ENCODE data around the gene ARMC6. TPM values are rescaled to one million over a fixed set of nuclear protein-coding genes. Genes with fewer than 3 reads are reported as not detected.

Gene ARMC6
- total RNA-seq, 2 donors from 2014 or later = 11.6 to 12.3 TPM

GRCh38 chr19:19051478-19052213, 18.2 kb downstream of the ARMC6 start:
- Mint-ChIP-seq H3K4me3 (no peak overlapping the region), H3K36me3 (ENCODE audit: low read depth) (no peaks in the 10 kb centered on the region), H3K27me3 (no peaks in the 10 kb centered on the region), H3K4me1 (no peaks in the 10 kb centered on the region), H3K27ac (no peak overlapping the region)
- DNase-seq (no peak), ATAC-seq (no peak)
- no peaks in the 10 kb centered on the region for H3K9me3 ChIP-seq (ENCODE audit: control insufficient read depth, low read length, poor library complexity, severe bottlenecking)

DNA sequence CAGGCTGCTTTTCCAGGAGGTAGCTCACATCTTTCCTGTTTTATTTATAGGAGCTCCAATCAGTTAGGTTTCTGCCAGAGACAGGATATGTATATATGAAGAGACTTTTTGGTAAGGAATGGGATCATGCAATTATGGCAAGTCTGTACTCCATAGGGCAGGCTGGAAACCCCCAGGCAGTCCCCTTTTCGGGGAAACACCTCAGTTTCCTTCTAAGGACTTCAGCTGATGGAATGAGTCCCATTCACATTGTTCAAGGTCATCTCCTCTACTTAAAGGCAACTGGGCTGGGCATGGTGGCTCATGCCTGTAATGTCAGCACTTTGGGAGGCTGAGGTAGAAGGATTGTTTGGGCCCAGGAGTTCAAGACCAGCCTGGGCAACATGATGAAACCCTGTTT, 19.5 kb downstream of the ARMC6 start:
- Mint-ChIP-seq H3K36me3 (ENCODE audit: low read depth) (no peaks in the 10 kb centered on the region), H3K4me3 (no peak overlapping the region), H3K27me3 (no peaks in the 10 kb centered on the region), H3K4me1 (no peaks in the 10 kb centered on the region), H3K27ac (no peak overlapping the region)
- H3K9me3 ChIP-seq (ENCODE audit: control insufficient read depth, low read length, poor library complexity, severe bottlenecking) = no peaks in the 10 kb centered on the region
- ATAC-seq (no peak), DNase-seq (no peak)

- DNase-seq (peak; percentile 50 to 62 (median 55)), ATAC-seq (peak; percentile 71)
- Mint-ChIP-seq H3K27ac (no peak overlapping the region), H3K4me3 (no peak overlapping the region), H3K36me3 (ENCODE audit: low read depth) (no peaks in the 10 kb centered on the region), H3K4me1 (no peaks in the 10 kb centered on the region), H3K27me3 (no peaks in the 10 kb centered on the region)
- H3K9me3 ChIP-seq (ENCODE audit: control insufficient read depth, low read length, poor library complexity, severe bottlenecking) = no peaks in the 10 kb centered on the region
These were observed 20.3 kb downstream of the ARMC6 start for GRCh38 chr19:19053508-19054314.

DNA sequence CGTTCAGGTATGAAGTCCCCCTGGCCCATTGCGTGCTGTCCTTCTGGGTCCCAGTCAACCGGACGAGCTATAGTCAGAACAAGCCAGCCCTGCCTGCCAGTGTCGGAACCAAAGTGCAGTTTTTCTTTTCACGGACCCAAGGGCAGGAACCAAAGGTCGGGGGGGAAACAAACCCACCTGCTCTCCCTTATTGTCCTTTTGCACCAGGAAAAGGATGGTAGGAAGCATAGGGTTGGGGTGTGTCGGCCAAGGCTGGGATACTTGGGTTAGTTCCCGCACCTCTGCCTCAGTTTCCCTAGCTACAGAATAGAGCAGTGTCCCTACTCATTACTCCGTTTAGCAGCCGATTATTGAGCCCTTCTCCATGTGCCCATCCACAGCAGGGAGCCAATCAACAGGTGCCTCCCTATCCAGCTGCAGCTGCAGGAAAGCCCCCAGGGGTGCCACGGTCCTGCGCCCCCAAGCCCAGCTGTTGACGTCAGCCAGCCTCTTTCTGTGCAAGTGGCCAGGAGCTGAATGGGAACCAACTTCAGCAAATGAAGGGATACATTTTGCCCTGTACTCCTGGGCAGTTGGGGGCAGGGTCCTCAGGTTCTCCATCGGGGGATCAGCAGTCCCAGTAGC, 21.0 kb downstream of the ARMC6 start:
- Mint-ChIP-seq H3K4me3 (no peak overlapping the region), H3K36me3 (ENCODE audit: low read depth) (no peaks in the 10 kb centered on the region), H3K4me1 (no peaks in the 10 kb centered on the region), H3K27me3 (no peaks in the 10 kb centered on the region), H3K27ac (no peak overlapping the region)
- H3K9me3 ChIP-seq (ENCODE audit: control insufficient read depth, low read length, poor library complexity, severe bottlenecking) = no peaks in the 10 kb centered on the region
- ATAC-seq = no peak
- DNase-seq = no peak

DNA sequence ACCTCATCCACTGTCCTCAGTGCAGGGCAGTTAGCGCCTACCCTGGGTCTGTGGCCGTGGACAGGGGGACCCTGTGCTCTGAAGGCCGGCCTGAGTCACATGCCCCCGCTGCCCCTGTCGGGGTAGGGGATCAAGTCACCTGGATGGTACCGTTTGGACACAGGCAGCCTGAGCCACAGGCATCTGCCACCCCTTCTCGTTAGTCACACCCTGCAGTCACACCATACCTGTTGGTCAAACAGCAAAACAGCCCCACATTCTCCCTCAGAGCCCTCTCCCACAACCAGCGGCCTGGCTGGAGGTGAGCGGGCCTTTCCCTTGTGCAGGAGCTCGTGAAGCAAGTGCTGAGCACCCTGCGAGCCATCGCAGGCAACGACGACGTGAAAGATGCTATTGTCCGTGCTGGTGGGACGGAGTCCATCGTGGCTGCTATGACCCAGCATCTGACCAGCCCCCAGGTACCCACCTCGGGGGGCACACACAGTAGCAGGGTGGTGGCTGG, 21.6 kb downstream of the ARMC6 start:
- H3K36me3 Mint-ChIP-seq (ENCODE audit: low read depth) = no peaks in the 10 kb centered on the region

GRCh38 chr19:19055701-19056100, 22.3 kb downstream of the ARMC6 start:
- H3K4me1 Mint-ChIP-seq = peaks cover 3% of the 10 kb centered on the region
- H3K36me3 Mint-ChIP-seq (ENCODE audit: low read depth) = no peaks in the 10 kb centered on the region
- H3K27ac Mint-ChIP-seq = no peak overlapping the region
- no peak for DNase-seq
- H3K9me3 ChIP-seq (ENCODE audit: control insufficient read depth, low read length, poor library complexity, severe bottlenecking) = no peaks in the 10 kb centered on the region
- H3K27me3 Mint-ChIP-seq = no peaks in the 10 kb centered on the region
- no peak for ATAC-seq
- no peak overlapping the region for H3K4me3 Mint-ChIP-seq

More for the DNA sequence above, 21.6 kb downstream of the ARMC6 start:
- H3K27ac Mint-ChIP-seq = no peak overlapping the region
- no peaks in the 10 kb centered on the region for H3K27me3 Mint-ChIP-seq
- DNase-seq (no peak), ATAC-seq (no peak)
- no peaks in the 10 kb centered on the region for H3K9me3 ChIP-seq (ENCODE audit: control insufficient read depth, low read length, poor library complexity, severe bottlenecking)
- peaks cover 3% of the 10 kb centered on the region for H3K4me1 Mint-ChIP-seq
- H3K4me3 Mint-ChIP-seq = no peak overlapping the region

DNA sequence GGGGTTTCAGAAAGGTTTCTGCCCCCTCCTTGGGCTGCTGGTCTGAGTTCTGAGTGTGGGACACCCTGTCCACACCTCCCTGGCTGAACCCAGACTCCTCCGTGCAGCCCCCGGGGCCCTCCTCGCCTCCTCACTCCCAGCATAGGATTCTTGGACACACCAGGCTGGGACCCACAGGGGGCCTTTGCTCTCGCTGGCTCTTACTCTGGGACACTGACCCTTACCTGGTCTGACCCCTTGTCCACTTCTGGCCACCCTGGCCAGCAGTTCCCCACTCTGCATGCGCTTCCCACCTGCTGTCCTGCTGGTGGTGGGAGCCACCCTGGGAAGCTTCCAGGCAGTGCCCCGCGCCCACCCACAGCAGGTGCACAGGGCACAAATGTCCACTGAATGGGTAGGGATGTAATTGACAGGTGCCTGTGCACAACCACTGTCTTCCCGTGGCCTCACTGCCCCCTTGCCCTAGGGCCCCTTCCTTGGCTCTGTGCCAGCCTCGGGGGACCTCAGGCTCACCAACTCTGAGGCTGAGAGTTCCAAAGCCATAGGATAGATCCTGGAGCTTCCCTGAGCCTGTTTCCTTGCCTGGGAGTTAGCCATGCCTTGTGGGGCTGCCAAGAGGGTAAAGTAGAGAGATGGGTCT, 23.4 kb downstream of the ARMC6 start:
- H3K4me1 Mint-ChIP-seq = peaks cover 3% of the 10 kb centered on the region

DNA sequence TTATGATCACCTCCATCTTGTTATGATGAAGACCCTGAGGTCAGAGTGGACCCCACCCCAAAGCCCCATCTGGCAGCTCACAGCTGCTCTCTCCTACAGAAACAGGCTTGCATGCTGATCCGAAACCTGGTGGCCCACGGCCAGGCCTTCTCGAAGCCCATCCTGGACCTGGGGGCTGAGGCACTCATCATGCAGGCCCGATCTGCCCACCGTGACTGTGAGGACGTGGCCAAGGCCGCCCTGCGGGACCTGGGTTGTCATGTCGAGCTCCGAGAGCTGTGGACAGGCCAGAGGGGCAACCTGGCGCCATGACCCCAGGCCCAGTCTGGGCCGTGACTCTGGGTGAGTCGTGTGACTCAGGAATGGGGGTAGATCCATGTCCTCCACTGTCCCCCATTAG, 23.9 kb downstream of the ARMC6 start:
- Mint-ChIP-seq H3K27me3 (no peaks in the 10 kb centered on the region), H3K4me3 (no peak overlapping the region), H3K36me3 (ENCODE audit: low read depth) (no peaks in the 10 kb centered on the region), H3K27ac (no peak overlapping the region), H3K4me1 (peaks cover 3% of the 10 kb centered on the region)
- no peaks in the 10 kb centered on the region for H3K9me3 ChIP-seq (ENCODE audit: control insufficient read depth, low read length, poor library complexity, severe bottlenecking)
- ATAC-seq (no peak), DNase-seq (no peak)

More for the DNA sequence above, 23.4 kb downstream of the ARMC6 start:
- Mint-ChIP-seq H3K36me3 (ENCODE audit: low read depth) (no peaks in the 10 kb centered on the region), H3K27me3 (no peaks in the 10 kb centered on the region), H3K4me3 (no peak overlapping the region), H3K27ac (no peak overlapping the region)
- ATAC-seq (no peak), DNase-seq (no peak)
- no peaks in the 10 kb centered on the region for H3K9me3 ChIP-seq (ENCODE audit: control insufficient read depth, low read length, poor library complexity, severe bottlenecking)

DNA sequence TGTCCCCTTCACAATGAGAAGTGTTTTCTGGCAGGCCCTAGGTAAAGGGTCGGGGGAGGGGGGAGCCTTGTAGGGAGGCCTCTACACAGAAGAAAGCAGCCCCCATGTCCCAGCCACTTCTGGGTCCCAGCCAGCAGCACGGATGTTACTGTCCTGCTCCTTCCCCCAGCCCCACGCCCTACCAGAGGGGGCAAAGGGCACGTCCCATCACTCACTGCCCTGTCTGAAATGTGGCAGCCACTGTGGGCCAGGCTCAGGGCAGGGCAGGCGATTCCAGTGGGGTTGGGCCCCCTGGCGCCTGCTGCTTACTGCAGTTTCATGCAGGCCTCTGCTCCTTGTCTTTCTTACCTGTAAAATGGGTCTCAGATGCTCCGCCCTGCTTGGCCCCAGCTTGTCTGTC, 24.3 kb downstream of the ARMC6 start:
- Mint-ChIP-seq H3K4me1 (peaks cover 3% of the 10 kb centered on the region), H3K27me3 (no peaks in the 10 kb centered on the region), H3K36me3 (ENCODE audit: low read depth) (no peaks in the 10 kb centered on the region), H3K27ac (no peak overlapping the region), H3K4me3 (no peak overlapping the region)
- H3K9me3 ChIP-seq (ENCODE audit: control insufficient read depth, low read length, poor library complexity, severe bottlenecking) = no peaks in the 10 kb centered on the region
- ATAC-seq (no peak), DNase-seq (no peak)

DNA sequence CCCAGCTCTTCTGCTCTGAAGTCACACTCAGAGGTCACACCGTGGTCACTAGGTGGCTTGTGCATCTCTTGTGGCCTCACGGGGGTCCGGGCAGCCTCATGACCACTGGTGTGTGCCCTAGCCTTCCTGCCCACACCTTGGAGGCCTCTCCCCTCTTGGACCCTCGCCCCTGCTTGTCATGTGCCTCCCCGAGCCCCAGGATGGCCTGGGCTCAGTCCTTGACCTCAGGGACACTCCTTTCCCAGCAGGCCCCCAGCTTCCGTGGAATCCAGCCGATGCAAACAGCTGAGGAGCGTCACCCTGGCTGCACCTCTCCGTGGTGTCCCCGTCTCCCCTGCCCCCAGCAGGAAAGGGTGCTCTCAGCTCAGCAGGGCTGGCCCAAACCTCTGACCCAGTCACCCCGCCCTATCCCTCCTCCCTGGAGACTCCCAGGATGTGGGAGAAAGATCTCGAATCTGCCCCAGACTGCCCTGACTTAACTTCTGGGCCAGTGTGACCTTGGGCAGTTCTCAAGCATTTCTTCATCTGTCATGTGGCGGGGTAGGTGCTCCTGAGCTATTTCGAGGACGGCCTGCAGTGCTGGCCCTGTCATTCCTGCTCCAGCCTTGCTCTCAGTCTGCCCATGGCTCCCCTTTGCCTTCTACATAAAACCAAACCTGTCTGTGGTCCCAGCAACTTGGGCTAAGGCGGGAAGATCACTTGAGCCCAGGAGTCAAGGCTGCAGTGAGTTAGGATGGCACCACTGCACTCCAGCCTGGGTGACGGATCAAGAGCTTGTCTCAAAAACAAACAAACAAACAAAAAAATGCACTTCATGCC, 25.8 kb downstream of the ARMC6 start:
- Mint-ChIP-seq H3K27ac (no peak overlapping the region), H3K36me3 (ENCODE audit: low read depth) (no peaks in the 10 kb centered on the region), H3K27me3 (no peaks in the 10 kb centered on the region), H3K4me3 (no peak overlapping the region), H3K4me1 (peaks cover 4% of the 10 kb centered on the region)
- no peaks in the 10 kb centered on the region for H3K9me3 ChIP-seq (ENCODE audit: control insufficient read depth, low read length, poor library complexity, severe bottlenecking)
- ATAC-seq (no peak), DNase-seq (no peak)

DNA sequence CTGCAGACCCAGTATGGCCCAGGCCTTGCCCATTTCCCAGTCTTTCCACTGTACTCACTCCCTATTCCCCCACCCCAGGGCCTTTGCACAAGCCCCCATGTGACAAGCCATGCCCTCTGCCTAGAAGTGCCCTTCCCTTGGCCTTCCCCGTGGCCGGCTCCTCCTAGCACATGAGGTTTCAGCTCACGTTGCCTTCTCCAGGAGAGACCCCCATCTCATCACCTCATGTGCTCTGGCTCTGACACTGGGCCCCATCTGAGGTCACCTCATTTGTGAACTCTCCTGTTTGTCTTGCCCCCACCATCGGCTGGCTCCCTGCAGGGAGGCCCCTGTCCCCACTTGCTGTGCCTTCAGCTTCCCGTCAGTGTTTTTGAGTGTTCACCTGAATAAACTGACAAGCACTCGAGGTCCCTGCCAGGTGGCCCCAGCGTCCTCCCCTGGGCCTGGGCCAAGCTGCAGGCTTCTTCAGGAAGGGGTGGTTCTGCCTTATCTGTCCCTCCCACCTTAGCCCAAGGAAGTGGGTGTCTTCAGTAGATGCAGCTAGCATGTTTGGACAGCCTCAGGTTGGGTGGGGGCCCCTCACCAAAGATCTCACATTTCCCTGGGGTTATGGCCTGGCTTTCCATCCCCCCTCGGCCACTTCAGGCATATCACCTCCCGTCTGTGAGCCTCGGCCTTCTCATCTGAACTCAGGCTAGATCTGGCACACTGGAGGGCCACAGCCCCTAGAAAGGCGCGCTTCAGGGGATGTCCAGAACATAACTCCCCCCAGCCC, 26.6 kb downstream of the ARMC6 start:
- ATAC-seq (no peak), DNase-seq (no peak)
- Mint-ChIP-seq H3K4me3 (no peak overlapping the region), H3K27me3 (no peaks in the 10 kb centered on the region), H3K27ac (peak overlapping the region; percentile 16), H3K36me3 (ENCODE audit: low read depth) (no peaks in the 10 kb centered on the region), H3K4me1 (peaks cover 12% of the 10 kb centered on the region)
- no peaks in the 10 kb centered on the region for H3K9me3 ChIP-seq (ENCODE audit: control insufficient read depth, low read length, poor library complexity, severe bottlenecking)

GRCh38 chr19:19061506-19061905, 28.1 kb downstream of the ARMC6 start:
- H3K4me1 Mint-ChIP-seq = peaks cover 14% of the 10 kb centered on the region
- no peak for ATAC-seq
- no peak overlapping the region for H3K4me3 Mint-ChIP-seq
- no peak for DNase-seq
- no peak overlapping the region for H3K27ac Mint-ChIP-seq
- H3K9me3 ChIP-seq (ENCODE audit: control insufficient read depth, low read length, poor library complexity, severe bottlenecking) = no peaks in the 10 kb centered on the region
- H3K27me3 Mint-ChIP-seq = no peaks in the 10 kb centered on the region
- no peaks in the 10 kb centered on the region for H3K36me3 Mint-ChIP-seq (ENCODE audit: low read depth)

Data from T-helper 17 cell (primary cell).